ENCODE data around the gene PLAAT2. TPM values are rescaled to one million over a fixed set of nuclear protein-coding genes. Genes with fewer than 3 reads are reported as not detected.
"Not testable (repeated sequence)": the region's sequence is repeated elsewhere in the genome, so short reads cannot be mapped to it uniquely, and the experiment has no call there.

The PLAAT2 gene
- total RNA-seq, 4 donors from 2014 or later: not detected

DNA sequence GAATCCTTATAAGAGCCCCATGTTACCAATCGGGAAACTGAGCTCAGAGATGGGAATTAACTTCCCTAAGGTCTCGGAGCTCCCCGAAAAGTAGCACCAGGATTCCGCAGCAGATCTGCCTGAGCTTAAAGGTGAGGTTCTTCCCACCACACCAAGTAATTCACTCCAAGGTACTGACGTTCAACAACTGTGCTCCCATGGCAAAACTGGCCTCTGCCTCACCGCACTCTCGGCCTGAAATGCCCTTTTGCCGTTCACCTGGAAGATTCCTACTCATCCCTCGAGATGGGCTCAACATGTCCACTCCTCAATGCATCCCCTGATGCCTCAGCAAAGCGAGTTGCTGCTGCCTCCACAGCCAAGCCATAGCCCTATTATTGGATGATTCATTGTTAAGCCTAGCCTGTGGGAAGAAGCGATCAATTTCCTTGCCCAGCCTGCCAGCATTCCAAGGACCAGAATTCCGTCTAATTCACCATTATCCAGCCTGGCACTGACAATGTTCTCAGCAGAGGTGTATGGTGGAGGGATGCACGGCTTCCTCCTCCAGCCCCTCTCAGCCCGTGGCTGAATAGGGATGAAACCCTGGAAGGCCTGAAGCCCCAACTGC, 46.9 kb upstream of the PLAAT2 start:
- intact Hi-C loops (cut with DNase I; ENCODE audit: low total_unique reads): no loop called here
- TF ChIP-seq, protein P1, sequence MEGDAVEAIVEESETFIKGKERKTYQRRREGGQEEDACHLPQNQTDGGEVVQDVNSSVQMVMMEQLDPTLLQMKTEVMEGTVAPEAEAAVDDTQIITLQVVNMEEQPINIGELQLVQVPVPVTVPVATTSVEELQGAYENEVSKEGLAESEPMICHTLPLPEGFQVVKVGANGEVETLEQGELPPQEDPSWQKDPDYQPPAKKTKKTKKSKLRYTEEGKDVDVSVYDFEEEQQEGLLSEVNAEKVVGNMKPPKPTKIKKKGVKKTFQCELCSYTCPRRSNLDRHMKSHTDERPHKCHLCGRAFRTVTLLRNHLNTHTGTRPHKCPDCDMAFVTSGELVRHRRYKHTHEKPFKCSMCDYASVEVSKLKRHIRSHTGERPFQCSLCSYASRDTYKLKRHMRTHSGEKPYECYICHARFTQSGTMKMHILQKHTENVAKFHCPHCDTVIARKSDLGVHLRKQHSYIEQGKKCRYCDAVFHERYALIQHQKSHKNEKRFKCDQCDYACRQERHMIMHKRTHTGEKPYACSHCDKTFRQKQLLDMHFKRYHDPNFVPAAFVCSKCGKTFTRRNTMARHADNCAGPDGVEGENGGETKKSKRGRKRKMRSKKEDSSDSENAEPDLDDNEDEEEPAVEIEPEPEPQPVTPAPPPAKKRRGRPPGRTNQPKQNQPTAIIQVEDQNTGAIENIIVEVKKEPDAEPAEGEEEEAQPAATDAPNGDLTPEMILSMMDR (IDR thresholded peaks at IDR 0.05): no peak
- no peak for TF ChIP-seq POLR2A (IDR thresholded peaks at IDR 0.05)
- peaks cover 0 to 6% of the 10 kb centered on the region in 2 donors for H3K4me1 ChIP-seq

DNA sequence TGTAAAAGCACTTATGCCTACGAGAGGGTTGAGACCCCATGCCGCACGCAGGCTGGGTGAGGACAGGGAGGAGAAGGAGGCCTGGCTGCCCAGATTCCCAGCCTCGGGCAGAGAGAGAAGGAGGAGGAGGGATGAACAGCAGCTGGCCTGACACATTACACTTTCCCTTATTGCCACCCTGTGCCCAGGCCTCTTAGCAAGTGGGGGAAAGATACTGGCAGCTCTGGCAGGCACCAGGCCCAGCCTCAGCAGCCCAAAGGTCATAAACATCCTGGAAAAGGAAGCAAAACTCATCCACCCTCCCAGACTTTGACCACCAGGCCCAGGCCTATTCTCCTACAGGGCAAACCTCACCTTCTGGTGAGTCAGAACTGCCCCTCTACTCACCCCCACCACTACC, 46.4 kb upstream of the PLAAT2 start:
- no peak overlapping the region for H3K27ac ChIP-seq
- intact Hi-C loops (cut with DNase I; ENCODE audit: low total_unique reads): no loop called here

More for the DNA sequence above, 46.9 kb upstream of the PLAAT2 start:
- no peaks in the 10 kb centered on the region for H3K36me3 ChIP-seq
- peak overlapping the region in 1 of 2 donors; percentile 10 for H3K27ac ChIP-seq
- H3K9me3 ChIP-seq: no peaks in the 10 kb centered on the region
- H3K4me3 ChIP-seq: no peak overlapping the region
- DNase-seq: no peak
- no peaks in the 10 kb centered on the region for H3K27me3 ChIP-seq

DNA sequence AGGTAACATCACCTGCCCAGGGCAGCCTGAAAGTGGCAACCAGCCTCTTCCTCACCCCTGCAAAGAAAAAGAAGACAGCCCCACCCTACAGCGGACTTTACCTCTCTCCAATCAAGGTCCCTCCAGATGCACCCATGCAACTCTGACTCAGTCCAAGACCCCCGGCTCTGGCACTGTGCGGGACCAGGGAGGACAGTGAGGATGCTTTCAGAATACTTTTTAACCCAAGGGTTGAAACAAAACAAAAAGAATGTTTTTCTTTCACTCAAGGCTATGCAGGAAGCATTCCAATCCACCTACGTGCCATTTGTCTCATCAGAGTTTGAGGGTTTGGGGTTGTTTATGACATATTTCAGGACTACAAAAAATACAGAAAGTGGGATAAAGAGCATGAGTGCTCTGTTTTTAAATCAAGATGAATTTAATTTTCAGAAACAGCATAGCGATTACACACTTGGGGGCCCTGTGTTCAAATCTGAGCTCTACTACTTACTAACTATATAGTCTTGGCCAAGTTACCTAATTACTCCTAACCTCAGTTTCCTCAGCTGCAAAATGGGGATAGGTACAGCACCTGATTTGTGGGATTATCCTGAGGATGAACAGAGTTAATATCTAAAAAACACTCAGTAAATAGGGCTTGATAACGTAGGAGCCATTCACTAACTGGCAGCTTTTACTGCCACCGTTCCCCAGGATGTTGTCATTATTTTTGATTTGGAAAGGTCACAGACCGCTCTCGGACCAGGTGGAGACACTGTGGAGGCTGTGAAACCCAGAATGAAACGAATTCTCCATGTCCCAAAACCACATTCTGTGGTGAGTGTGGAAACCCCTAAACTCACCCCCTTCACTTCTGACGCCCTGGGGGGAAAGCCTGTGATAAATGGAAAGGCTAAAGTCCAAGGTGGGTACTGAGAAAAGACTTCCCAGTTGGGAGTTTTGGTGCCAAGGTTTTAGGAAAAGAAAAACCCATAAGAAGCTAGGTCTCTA, 45.5 kb upstream of the PLAAT2 start:
- no peaks in the 10 kb centered on the region for H3K36me3 ChIP-seq
- no peaks in the 10 kb centered on the region for H3K27me3 ChIP-seq
- no peak overlapping the region for H3K27ac ChIP-seq
- peaks cover 0 to 6% of the 10 kb centered on the region in 2 donors for H3K4me1 ChIP-seq
- no peak for TF ChIP-seq POLR2A (IDR thresholded peaks at IDR 0.05)
- TF ChIP-seq, protein P1 (IDR thresholded peaks at IDR 0.05): no peak
- no peak for DNase-seq
- intact Hi-C loops (cut with DNase I; ENCODE audit: low total_unique reads): no loop called here
- H3K9me3 ChIP-seq: no peaks in the 10 kb centered on the region
- H3K4me3 ChIP-seq: no peak overlapping the region

More for the DNA sequence above, 46.4 kb upstream of the PLAAT2 start:
- no peak for DNase-seq
- no peaks in the 10 kb centered on the region for H3K36me3 ChIP-seq
- H3K9me3 ChIP-seq: no peaks in the 10 kb centered on the region
- H3K27me3 ChIP-seq: no peaks in the 10 kb centered on the region
- H3K4me3 ChIP-seq: no peak overlapping the region
- peaks cover 0 to 6% of the 10 kb centered on the region in 2 donors for H3K4me1 ChIP-seq
- TF ChIP-seq POLR2A (IDR thresholded peaks at IDR 0.05): no peak
- TF ChIP-seq, protein P1 (IDR thresholded peaks at IDR 0.05): no peak

DNA sequence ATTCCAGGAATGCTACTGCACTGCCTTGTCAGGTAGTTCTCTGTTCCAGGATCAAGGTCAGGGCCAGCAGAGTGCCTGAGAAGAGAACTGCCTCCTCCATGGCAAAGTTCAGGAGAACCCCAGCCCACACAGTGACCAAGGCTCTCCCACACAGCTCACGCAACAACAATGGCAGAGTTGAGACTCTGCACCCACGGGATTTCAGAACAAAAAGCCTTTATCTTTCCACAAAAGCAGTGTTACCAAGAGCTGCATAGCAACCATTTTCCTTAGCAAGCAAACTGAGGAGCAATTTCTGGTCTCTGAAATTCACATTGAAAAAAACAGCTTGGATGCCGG, 40.0 kb upstream of the PLAAT2 start:
- Histone ChIP-seq H3K36me3 (no peaks in the 10 kb centered on the region), H3K4me1 (no peaks in the 10 kb centered on the region), H3K4me3 (no peak overlapping the region), H3K27me3 (no peaks in the 10 kb centered on the region), H3K9me3 (no peaks in the 10 kb centered on the region), H3K27ac (peak overlapping the region in 1 of 2 donors; percentile 17)
- no peak for TF ChIP-seq POLR2A (IDR thresholded peaks at IDR 0.05)
- TF ChIP-seq, protein P1 (IDR thresholded peaks at IDR 0.05): no peak
- intact Hi-C loops (cut with DNase I; ENCODE audit: low total_unique reads): no loop called here
- DNase-seq: no peak

DNA sequence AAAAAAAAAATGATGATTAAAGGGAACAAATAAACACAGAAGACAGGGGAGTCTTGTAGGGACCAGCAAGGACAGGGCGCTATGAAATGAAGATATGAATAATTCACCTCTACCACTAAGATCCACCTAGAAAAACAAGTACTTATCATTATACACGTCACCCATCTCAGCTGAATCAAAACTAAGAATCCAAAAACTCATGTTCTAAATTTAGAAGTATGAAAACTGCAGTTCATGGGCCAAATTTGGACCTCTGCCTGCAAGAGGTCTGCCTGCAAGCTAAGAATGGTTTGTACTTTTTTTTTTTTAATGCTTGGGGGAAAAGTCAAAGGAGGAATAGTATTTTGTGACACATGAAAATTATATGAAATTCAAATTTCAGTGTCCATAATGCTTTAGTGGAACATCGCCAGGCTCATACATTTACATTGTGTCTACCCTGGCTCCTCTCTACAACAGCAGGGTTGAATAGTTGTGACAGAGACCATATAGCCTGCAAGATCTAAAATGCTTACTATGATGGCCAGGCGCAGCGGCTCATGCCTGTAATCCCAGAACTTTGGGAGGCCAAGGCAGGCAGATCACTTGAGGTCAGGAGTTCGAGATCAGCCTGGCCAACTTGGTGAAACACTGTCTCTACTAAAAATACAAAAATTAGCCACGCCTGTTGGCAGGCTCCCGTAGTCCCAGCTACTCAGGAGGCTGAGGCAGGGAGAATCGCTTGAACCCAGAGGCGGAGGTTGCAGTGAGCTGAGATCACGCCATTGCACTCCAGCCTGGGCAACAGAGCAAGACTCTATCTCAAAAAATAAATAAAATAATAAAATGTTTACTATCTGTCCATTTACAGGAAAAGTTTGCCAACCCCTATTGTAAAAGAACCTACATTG, 39.4 kb upstream of the PLAAT2 start:
- H3K27ac ChIP-seq: peak overlapping the region; percentile 17 to 41
- peak; percentile 36 to 46 for DNase-seq
- H3K4me1 ChIP-seq; H3K9me3 ChIP-seq; intact Hi-C loops (cut with DNase I; ENCODE audit: low total_unique reads); H3K36me3 ChIP-seq; H3K27me3 ChIP-seq; H3K4me3 ChIP-seq: not testable (repeated sequence)

Data from uterus (tissue), 4 donors.